Fibroblast of the aortic adventitia (primary cell): ENCODE measurements around the gene KCNH2. TPM values are rescaled to one million over a fixed set of nuclear protein-coding genes. Genes with fewer than 3 reads are reported as not detected.

ENCODE experiments used
- DNase-seq: peaks from one replicate; pipeline ENCODE4 v3.0.0-alpha.2; 2010; ENCODE audit warnings: low read depth
- H3K4me3 ChIP-seq: 2 replicates; pipeline ENCODE4 v1.5.1; 2011; ENCODE audit warnings: low read depth, mild to moderate bottlenecking, control low read depth, low read length, moderate library complexity
- CTCF ChIP-seq: IDR thresholded peaks from 2 replicates; pipeline ENCODE4 v1.5.1; 2011; ENCODE audit warnings: mild to moderate bottlenecking, low read length, control low read depth, inconsistent platforms; ENCODE audit not compliant: insufficient read depth
- total RNA-seq: library from RNA; depleted of rRNA; stranded (reverse); fragments of >200 nt; gene quantifications from 2 replicates; pipeline ENCODE4 v1.2.3, GENCODE V29; 2012; ENCODE audit warnings: low replicate concordance

The KCNH2 gene
- total RNA-seq, 1 donor: not detected

- H3K4me3 ChIP-seq: no peak overlapping the region
- DNase-seq: no peak
- TF ChIP-seq CTCF: no peak
Observed at GRCh38 chr7:150980663-150981062, 2.5 kb upstream of the KCNH2 start.

GRCh38 chr7:150979713-150980390 lies 1.7 kb upstream of the KCNH2 start:
- no peak for DNase-seq
- TF ChIP-seq CTCF: no peak
- no peak overlapping the region for H3K4me3 ChIP-seq

GRCh38 chr7:150977382-150978125 lies 567 bp downstream of the KCNH2 start:
- TF ChIP-seq CTCF: no peak
- H3K4me3 ChIP-seq: no peak overlapping the region
- no peak for DNase-seq

GRCh38 chr7:150976529-150977381 lies 1.4 kb downstream of the KCNH2 start:
- DNase-seq: no peak
- no peak overlapping the region for H3K4me3 ChIP-seq
- no peak for TF ChIP-seq CTCF

GRCh38 chr7:150975536-150976319 lies 2.4 kb downstream of the KCNH2 start:
- no peak for TF ChIP-seq CTCF
- no peak for DNase-seq
- H3K4me3 ChIP-seq: no peak overlapping the region
